Head of caudate nucleus (tissue), 42 donors: ENCODE results near the gene CCR6.
"Not testable (repeated sequence)": the region's sequence is repeated elsewhere in the genome, so short reads cannot be mapped to it uniquely, and the experiment has no call there.

Source experiments
- DNase-seq, 42 donors: peaks; one replicate each; pipeline versions ENCODE4 v3.0.0 to v3.0.0-alpha.2; 2020 to 2021; ENCODE audit warnings: mixed read lengths in 7 of 42
- intact Hi-C: fragments of 100-400 bp; cut with DNase I; formaldehyde crosslinking; loops from one replicate; pipeline ENCODE4 v1.15.0; 2022

The CCR6 gene

DNA sequence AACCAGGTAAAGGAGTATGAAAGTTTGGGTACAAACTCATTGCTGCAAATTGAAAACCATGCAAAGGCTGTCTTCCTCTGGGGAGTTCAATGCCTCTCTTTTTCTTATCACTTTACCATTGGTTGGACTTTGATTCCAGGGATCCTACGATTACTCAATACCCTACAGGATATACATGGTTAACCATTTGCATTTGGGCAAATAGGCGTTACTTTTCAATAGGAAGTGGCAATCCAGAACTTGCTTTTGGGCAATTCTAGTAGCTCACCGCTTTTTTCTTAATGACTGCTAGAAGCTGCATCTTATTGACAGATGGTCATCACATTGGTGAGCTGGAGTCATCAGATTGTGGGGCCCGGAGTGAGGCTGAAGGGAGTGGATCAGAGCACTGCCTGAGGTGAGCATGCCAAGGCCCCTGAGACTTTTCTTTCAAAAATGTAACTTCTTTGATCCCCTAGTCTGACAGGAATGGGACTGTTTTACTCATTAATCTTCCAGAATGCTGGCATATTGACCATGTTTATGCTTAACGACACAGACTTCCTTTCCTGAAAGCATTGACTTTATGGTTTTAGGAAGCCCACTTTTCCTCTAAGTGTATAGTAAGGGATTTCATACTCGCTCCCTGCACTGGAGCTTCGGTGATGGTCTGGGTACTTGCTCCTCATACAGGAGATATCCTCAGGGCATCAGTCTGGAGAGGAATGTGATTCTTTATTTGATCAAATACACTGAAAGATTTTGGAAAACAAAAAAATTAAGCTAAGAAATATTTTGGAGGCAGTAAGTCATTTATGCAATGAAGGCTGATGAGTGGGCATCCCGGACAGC, at the start of gene CCR6:
Gene CCR6 (plus strand): TSS at position 270 of the 831 bp plus-strand sequence. CDS start 13,039 bp downstream, outside the sequence.
- DNase-seq = no peak
- intact Hi-C loops = no loop called here

DNA sequence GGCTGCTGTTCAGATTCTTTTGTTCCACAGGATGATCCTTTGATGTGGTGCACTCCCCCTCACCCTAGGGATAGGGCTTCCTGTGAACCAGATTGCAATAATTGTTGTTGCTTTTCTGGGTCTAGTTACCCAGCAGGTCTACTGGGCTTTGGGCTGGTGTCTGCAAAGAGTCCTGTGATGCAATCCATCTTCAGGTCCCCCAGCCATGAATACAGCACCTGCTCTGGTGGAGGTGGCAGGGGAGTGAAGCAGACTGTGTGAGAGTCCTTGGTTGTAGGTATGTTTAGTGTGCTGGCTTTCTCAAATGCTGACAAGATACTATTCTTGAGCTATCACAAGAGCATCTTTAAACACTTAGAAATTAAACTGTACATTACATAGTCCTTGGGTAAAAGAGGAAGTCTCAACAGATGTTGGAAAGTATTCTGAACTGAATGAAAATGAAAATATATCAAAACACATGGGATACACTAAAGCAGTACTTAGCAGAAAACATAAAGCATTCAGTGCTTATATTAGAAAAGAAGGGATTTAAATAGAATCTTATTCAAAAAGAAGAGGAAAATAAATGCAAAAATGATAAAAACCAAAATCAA, 49.1 kb upstream of the CCR6 start:
- intact Hi-C loops = no loop called here
- no peak for DNase-seq

DNA sequence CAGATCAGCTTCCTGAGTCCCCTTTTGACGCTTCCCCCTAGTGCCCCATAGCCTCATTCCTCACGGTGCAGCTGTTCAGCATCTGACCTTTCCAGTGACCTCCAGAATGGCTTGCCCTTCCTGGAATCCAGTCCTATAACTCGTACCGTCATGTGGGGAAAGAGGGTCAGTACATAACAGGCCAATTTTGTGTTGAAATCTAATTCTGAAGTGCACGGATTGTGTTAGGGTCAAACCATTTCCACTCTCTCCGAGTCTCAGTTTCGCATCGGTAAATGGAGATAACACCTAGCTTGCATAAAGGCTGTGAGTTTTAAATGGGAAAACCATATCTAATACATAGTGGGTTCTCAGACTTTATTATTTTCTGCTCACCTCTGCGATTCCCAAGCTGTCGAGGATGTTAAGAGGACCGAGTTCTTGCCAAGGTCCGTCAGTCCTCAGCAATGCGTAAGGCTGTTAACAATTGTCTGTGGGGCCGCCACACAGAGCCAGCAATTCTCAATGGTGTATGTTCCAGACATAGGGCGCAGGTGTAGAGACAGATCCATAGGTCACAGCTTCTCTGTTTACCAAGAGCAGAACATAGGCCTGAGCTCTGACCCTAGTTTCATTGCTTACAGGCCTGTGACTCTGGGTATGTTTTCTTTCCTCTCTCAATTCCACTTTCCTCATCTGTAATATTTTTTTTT, 45.5 kb upstream of the CCR6 start:
- intact Hi-C loops = no loop called here

DNA sequence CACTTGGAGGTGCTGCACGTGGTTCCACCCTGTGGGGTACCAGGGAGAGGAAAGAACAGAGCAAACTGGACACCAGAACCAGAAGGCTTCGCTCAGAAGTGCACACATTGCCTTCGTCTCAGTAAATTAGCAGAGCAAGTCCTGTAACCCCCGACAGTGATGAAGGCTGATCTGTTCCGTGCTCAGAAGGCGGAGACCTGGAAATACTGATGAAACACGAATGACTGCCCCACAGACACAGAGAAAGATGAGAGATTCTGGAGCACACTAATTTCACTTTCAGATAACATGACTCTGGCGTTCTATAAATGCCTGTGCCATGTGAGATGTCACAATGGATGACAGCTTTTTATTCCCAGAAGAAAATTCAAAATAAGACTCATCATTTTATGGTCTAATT, 44.2 kb upstream of the CCR6 start:
- no peak for DNase-seq
- intact Hi-C loops = no loop called here

More for the DNA sequence above, 45.5 kb upstream of the CCR6 start:
- no peak for DNase-seq

DNA sequence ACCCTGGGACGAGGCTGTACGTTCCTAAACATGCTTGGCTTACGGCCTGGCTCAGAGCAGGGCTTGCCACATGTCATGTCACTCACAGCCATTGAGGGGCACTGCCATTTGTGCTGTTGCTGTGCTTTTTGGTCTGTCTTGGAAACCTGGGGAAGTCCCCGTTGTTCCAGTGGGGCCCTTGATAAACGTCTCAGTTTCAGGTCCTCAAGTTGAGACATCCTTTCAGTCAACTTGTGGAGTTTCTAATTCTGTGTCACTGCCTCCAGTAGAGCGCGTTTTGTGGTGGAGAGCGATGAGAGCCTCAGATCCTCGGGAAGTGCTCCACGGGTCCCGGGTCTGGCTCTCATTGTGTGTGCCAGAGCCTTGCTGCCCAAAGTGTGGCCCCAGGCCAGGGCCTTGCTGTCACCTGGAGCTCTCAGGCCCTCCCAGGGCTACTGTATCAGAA, 43.0 kb upstream of the CCR6 start:
- intact Hi-C loops = no loop called here
- DNase-seq = peak in 9 of 42 donors; percentile 7 to 43 (median 23)

DNA sequence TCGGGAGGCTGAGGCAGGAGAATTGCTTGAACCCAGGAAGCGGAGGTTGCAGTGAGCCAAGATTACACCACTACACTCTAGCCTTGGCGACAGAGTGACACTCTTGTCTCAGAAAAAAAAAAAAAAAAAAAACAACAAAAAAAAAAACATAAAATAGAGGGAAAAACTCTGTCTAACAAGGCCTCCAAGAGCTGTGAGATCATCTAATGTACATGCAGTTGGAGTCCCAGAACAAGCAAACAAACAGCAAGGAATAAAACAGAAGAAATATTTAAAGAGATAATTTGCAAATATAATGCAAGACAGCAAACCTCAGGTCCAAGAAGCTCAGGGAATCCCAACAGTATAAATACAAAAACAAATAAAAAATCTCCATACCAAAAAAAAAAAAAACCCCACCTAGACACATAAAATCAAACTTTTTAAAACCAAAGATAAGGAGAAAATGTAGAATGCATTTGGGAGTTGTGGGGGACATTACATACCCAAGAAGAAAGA, 35.0 kb upstream of the CCR6 start:
- intact Hi-C loops = no loop called here
- no peak for DNase-seq

DNA sequence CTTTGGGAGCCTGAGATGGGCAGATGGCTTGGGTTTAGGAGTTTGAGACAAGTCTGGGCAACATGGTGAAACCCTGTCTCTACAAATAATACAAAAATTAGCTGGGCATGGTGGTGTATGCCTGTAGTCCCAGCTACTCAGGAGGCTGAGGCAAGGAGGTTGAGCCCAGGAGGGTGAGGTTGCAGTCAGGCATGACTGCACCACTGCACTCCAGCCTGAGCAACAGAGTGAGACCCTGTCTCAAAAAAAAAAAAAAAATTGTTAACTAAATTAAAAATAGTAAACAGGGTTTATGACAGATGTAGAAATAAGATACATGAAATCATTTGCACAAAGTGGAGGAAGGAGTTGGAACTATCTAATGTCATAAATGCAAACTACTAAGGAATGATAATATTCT, 34.2 kb upstream of the CCR6 start:
- DNase-seq, intact Hi-C loops: not testable (repeated sequence)

DNA sequence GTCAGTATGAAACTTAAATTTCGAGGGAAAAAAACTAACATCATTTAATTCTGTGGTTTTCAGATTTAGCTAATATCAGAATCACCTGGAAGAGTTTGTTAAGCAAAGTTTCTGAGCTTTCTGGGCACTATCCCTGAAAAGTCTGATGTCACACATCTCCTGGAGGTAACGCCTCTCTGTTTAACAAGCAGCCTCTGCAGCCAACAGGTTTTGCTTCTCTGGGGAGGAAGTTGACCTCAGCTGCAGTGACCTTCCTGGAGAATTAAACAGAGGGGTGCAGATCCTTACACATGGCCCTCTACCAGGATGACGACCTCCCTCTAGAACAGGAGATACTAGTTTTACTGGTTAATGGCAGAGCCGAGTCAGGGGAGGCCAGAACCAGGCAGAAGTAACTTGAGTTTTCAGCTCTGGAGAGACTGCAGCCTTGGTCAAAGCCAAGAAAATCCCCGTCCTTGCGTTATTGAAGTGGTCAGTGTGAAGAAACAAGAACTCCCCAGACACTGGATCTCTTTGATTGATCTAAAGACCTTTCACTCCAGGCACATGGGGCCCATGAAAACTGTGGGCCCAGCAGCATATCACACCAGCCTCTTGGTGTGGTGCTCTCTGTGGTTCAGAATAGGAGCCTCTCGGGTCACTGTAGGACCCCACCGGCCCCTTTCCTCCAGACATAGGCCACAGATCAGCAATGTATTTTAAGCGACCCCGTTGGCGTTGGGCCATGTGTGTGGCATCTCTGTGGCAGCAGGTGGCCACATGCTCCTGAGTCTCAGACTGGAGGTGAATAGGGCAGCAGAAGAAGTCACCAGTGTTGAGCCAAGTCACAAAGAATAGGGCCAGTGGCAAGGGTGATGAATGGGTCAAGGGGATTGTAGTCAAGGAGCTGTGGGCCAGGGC, 33.4 kb upstream of the CCR6 start:
- no peak for DNase-seq
- intact Hi-C loops = no loop called here

DNA sequence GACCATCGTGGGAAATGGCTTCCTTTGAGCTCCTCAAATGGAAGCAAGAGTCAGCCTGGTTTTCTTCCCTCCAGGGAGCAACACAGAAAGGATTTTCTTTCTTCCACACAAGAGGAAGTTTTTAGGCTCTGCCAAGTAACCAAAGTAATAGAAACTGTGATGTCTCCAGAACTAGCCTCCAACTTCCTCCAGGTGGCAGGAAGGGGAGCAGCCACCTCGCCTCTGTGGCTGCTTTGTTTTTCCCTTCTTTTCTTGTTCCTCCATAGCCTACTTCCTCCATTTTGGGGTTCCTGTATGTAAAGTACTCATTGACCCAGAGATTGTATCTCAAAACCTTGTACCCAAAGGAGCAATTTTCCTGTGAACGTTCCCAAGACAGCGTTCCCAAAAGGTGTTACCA, 32.7 kb upstream of the CCR6 start:
- intact Hi-C loops = no loop called here
- DNase-seq = no peak

DNA sequence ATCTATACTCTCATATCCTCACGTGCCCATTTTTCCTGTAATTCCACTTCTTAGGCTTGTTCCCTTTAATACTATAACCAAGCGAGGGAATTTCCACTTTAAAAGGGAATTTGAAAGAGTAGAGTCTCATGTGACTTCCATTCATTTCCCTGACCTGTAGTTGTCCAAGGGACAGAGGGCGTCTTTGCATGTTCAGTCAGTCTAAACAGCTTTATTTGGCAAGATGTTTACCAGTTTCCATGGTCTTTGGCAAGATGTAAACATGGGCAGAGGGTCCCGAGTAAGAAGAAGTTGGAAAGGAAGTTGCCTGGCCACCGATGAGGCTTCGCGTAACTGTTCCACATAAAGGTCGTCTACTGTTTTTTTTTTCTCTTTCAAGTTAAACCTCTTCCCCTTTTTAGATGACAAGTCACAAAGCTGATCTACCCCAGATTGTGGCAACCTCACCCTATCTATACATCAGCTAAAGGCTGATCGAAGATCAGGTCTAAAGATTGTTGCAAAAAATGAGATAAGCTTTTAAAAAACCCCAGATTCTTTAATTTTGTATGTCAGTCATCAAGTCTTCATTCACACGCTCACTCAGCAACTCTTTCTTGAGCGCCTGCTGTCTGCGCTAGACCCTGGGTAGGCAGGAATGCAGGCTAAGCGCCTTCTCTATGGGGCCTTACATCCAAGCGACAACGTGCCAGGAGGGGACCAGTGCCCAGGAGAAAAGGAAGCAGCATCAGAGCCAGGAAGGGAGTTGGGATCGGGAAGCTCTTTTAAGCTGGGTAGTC, 31.7 kb upstream of the CCR6 start:
- no peak for DNase-seq
- intact Hi-C loops = no loop called here

DNA sequence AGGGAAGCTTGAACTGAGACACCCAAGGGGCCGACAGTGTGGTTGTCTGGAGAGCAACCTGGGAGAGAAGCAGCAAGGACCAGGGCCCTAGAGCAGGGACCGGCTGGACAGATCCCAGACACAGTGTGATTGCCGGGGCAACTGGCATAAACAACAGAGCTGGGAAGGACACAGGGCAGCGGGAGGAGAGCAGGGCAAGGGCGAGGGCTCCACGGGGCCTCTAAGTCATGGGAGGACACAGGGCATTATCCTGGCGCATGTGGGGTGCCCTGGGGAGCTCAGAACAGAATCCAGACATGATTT, 31.1 kb upstream of the CCR6 start:
- intact Hi-C loops = no loop called here
- DNase-seq = no peak

DNA sequence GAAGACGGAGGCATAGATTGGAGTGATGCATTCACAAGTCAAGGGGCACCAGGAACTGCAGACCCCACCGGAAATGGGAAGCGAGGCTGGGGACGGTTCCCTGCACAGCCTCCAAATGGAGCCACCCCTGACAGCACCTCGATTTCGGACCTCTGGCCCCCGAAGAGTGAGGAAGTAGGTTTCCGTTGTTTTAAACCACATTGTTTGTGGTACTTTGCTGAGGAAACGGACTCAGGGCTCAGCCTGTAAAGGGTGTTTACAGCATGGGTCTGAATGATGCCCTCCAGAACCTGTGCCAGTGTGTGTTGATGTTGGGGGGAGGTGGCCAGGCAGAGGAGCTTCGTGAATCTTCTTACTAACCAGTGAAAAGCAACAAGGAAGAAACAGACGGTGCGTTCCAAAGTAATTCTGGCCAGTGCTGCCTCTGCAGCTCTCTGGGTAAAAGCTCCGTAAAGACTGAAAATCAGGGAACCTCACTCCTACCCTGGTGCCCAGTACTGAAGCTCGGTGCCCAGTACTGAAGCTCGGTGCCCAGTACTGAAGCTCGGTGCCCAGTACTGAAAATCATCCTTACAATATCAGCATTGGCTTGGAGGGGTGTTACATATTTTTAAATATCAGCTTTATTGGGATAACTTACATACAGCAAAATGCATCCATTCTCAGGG, 30.1 kb upstream of the CCR6 start:
- intact Hi-C loops = no loop called here
- DNase-seq = no peak

DNA sequence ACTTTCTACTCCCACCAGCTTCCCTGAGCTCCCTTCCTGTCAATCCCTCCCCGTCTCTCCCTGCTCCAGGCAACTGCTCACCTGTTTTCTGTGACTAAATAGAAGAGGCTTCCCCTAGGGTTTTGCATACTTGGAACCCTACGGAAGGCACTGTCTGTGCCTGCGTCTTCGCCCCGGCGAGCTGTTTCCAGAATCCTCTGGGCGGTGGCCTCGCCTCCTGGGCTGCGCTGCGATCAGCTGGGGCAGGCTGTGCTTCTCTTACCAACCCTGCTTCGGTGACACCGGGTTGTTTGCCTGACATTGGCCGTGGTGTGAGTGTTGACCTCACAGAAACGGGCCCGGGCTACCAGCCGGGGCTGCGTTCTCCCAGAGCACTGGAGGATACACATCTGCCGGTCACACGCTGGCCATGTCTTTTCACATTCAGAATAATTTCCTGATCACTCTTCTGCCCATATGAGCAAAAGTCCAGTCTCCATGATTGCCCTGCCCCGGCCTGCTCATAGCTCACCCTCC, 29.4 kb upstream of the CCR6 start:
- intact Hi-C loops = no loop called here
- DNase-seq = no peak

DNA sequence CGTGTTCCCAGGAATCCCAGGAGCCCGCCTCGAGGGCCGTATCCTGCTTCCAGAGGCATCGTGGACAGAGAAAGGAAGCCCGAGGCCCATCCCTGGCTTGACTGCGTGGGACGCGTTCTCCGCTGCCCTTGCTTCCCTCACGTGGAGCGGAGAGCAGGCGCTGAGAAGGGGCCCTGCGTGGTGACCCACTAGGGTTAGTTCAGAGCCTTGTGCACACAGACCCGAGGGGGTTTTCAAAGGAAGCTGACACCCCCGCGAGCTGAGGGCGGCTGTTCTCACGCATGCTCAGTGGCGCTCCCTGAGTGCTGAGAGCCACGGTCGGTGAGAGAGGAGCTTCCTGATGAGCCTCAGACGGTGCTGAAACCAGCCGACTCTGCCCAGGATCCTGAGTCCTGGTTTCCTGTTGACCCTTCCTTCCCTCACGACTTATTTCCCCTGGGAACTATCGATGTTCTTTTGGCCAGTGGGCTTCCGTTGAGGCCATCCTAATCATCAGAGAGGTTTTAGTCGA, 28.9 kb upstream of the CCR6 start:
- DNase-seq = peak in 5 of 42 donors; percentile 20 to 44 (median 21)
- intact Hi-C loops = no loop called here

DNA sequence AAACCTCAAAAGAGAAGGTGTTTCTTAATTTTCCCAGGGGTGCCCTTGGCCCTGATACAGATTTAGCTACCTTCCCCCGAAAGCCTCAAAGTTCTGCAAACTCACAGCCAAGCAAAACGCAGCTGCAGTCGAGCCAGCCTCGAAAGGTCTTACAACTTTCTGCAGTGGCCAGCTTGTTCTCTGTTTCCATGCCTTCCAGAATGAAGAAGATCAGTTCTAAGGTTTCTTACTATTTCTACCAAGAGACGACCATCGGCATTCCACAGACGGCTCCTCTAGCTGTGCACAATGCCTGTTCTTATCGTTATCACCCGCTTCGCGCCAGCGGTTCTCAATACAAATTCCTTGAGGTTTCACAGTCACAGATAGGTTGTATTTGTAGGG, 28.5 kb upstream of the CCR6 start:
- no peak for DNase-seq
- intact Hi-C loops = no loop called here

DNA sequence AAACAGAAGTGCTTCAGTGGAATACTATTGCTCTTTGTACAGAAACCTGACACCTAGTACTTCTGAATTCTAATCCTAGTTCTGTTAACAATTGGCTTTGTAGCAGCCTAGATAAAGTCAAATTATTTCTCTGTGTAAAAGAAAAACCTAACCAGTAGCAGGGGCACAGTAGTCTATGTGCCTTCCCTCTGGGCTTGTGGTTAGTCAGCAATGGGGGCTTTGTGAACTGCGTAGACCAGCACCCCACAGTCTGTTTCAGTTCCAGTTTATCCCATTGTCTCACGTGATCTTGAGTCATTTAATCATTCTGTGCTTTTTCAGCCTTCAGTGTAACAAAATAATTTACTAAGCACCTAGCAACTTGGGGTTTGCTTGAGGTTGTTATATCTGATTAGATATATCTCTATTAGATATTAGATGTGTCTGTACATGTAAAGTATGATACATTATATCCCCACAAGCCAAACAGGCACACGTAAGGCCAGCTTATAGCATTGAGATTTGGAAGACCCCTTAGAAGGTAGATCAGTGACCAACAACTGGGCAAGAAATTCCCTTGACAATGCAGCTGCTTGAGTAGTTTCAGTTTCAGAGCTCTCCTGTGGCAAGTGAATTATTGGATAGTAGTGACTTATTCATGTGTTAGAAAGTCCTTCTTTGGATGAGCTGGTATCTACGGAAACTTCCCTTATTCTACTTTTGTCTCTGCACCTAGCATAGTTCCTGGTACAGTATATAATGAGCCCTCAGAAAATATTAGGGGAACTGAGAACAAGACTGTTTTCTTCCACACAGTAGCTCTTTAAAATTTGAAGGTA, 27.9 kb upstream of the CCR6 start:
- intact Hi-C loops = no loop called here
- no peak for DNase-seq

DNA sequence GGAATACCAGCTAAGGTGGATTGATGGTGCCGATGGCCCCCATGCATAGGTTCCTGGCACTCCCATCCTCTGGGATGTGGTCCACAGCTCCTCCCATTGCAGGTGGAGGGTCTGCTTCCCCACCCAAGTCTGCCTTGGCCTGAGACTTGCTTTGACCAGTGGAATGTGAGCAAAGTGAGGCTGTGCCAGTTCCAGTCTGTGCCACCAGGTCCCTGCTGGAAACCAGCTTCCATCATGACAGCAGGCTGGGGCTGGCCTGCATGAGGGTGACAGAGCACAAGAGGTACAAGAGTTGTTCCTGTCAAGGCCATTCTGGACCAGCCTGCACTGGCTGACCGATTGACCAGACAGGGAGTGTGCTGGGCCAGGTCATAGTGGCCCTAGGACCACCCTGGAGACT, 27.0 kb upstream of the CCR6 start:
- intact Hi-C loops = no loop called here
- no peak for DNase-seq
